Panc1 (cell line): ENCODE results near the gene GPR137C. TPM values are rescaled to one million over a fixed set of nuclear protein-coding genes. Genes with fewer than 3 reads are reported as not detected.

ENCODE experiments used
- ATAC-seq: fragments of 200-7000 bp; cut with Tn5 transposase; 2 replicates; pipeline ENCODE4 v1.9.1; 2020; ENCODE audit warnings: mild to moderate bottlenecking, moderate library complexity
- BruUV-seq: library from RNA; stranded (reverse); fragments of 400-500 nt; replicated peaks from 2 replicates; lab custom pipeline; 2021; lab: Mats Ljungman, UMichigan
- CTCF ChIA-PET: fragments of 300-600 bp; sonication (Branson Sonifier 250); formaldehyde crosslinking; loops from one replicate; lab custom pipeline; 2022; ENCODE audit warnings: antibody characterized with exemption; lab: Charles Lee
- POLR2A ChIA-PET: fragments of 300-600 bp; sonication (Branson Sonifier 250); formaldehyde crosslinking; loops from one replicate; lab custom pipeline; 2022; ENCODE audit warnings: antibody characterized with exemption; lab: Charles Lee
- DNase-seq: peaks from one replicate; pipeline ENCODE4 v3.0.0-alpha.2; 2010; ENCODE audit warnings: low read depth, low spot score
- H3K27ac ChIP-seq: 2 replicates; pipeline ENCODE4 v1.5.1; 2011; ENCODE audit warnings: mild to moderate bottlenecking, low read length, inconsistent platforms
- H3K27me3 ChIP-seq: fragments of 200-500 bp; sonication (Bioruptor generic); 2 replicates; pipeline ENCODE4 v1.6.0; 2014; ENCODE audit warnings: low read length, inconsistent platforms; ENCODE audit not compliant: control insufficient read depth, insufficient read depth
- H3K36me3 ChIP-seq: fragments of 200-500 bp; sonication (Bioruptor generic); 2 replicates; pipeline ENCODE4 v1.5.1; 2014; ENCODE audit warnings: inconsistent platforms, mild to moderate bottlenecking, low read length, moderate library complexity; ENCODE audit not compliant: control insufficient read depth, insufficient read depth
- H3K4me1 ChIP-seq: 2 replicates; pipeline ENCODE4 v1.5.1; 2011; ENCODE audit warnings: inconsistent platforms, mild to moderate bottlenecking, low read length, moderate library complexity; ENCODE audit not compliant: control insufficient read depth, insufficient read depth
- H3K4me3 ChIP-seq, 2 experiments: 2 replicates each; pipeline ENCODE4 v1.5.1; 2011 to 2012; ENCODE audit warnings: low read depth in 2 of 2, low read length in 2 of 2, mild to moderate bottlenecking in 2 of 2, inconsistent platforms in 1 of 2, moderate library complexity in 1 of 2
- H3K9me3 ChIP-seq: fragments of 200-500 bp; sonication (Bioruptor generic); 2 replicates; pipeline ENCODE4 v1.5.1; 2014; ENCODE audit warnings: low read depth, mild to moderate bottlenecking, inconsistent platforms, low read length, moderate library complexity; ENCODE audit not compliant: control insufficient read depth, insufficient read depth
- CTCF ChIP-seq: fragments of 450-650 bp; IDR thresholded peaks from 2 replicates; pipeline ENCODE4 v1.5.1; 2017; ENCODE audit warnings: mild to moderate bottlenecking
- POLR2AphosphoS5 ChIP-seq: IDR thresholded peaks from 2 replicates; pipeline ENCODE4 v1.6.1; 2012; ENCODE audit warnings: mild to moderate bottlenecking, low read depth, low read length, moderate library complexity
- REST ChIP-seq, 2 experiments: IDR thresholded peaks; 2 replicates each; pipeline ENCODE4 v1.6.1; 2011 to 2012; ENCODE audit warnings: low read depth in 2 of 2, control low read depth in 1 of 2, low read length in 1 of 2, mild to moderate bottlenecking in 1 of 2, moderate library complexity in 1 of 2; ENCODE audit not compliant: insufficient read depth in 1 of 2
- SIN3A ChIP-seq: IDR thresholded peaks from 2 replicates; pipeline ENCODE4 v1.6.1; 2012; ENCODE audit warnings: low read depth, mild to moderate bottlenecking, low read length, moderate library complexity, borderline replicate concordance; ENCODE audit not compliant: insufficient read depth
- TCF7L2 ChIP-seq: IDR thresholded peaks from 2 replicates; pipeline ENCODE4 v1.6.1; 2011; ENCODE audit warnings: mild to moderate bottlenecking, low read depth, low read length, inconsistent platforms
- in situ Hi-C: cut with HindIII; loops from 2 replicates; pipeline ENCODE4 v1.10.0; 2016; ENCODE audit warnings: low sequenced_read_pairs, low pct_unique_long_range_greater_than_20kb
- intact Hi-C: fragments of 100-400 bp; cut with micrococcal nuclease; formaldehyde crosslinking; loops from one replicate; pipeline ENCODE4 v1.10.0; 2022; ENCODE audit not compliant: unreplicated experiment
- total RNA-seq: library from RNA; stranded (reverse); gene quantifications from one replicate; pipeline ENCODE4 v1.2.1, GENCODE V29; 2021; ENCODE audit not compliant: unreplicated experiment

The GPR137C gene
- total RNA-seq, 1 experiment from 2014 or later: 2.7 TPM

GRCh38 chr14:52546318-52546670 is 6.3 kb upstream of the GPR137C start:
- Histone ChIP-seq H3K36me3 (no peaks in the 10 kb centered on the region), H3K27ac (no peak overlapping the region), H3K4me1 (peaks cover 5% of the 10 kb centered on the region; the same call in 1 of the 2 replicates), H3K9me3 (no peaks in the 10 kb centered on the region), H3K27me3 (no peaks in the 10 kb centered on the region), H3K4me3 (no peak overlapping the region)
- intact Hi-C loops: no loop called here
- ChIA-PET CTCF (interaction anchor here (0.6 kb wide), 1 partner anchor 631 kb away, joined by 3 read pairs; no protein-coding TSS in a partner anchor), POLR2A (no interaction called here)
- TF ChIP-seq REST (IDR thresholded peaks at IDR 0.05; ENCODE audit: insufficient read depth in 1 of 2, low read depth in 2 of 2, low read length in 1 of 2): no peak
- TF ChIP-seq SIN3A: no peak
- no peak for TF ChIP-seq POLR2AphosphoS5
- no peak for TF ChIP-seq CTCF
- no peak for TF ChIP-seq TCF7L2
- no peak for DNase-seq
- in situ Hi-C loops: no loop called here
- no peak for ATAC-seq
- BruUV-seq: no TSS peak

DNA sequence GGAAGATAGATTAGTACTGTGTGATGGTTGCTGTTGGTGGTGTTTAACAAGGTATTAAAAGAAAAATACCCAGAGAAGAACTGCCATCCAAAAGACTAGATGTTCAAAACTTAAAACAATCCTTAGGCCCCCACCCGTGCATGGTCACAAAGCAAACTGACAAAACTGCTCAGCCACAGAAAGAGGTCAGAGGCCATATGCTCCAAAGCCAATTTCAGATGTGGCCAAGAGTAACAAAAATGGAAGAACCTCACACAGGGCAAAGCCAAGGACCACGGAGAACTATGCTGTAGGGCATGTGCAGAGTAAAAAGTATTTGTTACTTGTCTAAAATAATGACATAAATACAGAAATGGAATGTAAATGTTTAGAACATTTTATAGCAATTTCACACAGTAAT is 5.6 kb upstream of the GPR137C start:
- TF ChIP-seq POLR2AphosphoS5 (no peak), CTCF (no peak), SIN3A (no peak), TCF7L2 (no peak)
- in situ Hi-C loops: no loop called here
- POLR2A ChIA-PET: no interaction called here
- no peak overlapping the region for H3K27ac ChIP-seq
- CTCF ChIA-PET: interaction anchor here (0.6 kb wide), 1 partner anchor 630 kb away, joined by 3 read pairs; no protein-coding TSS in a partner anchor
- no TSS peak for BruUV-seq
- no peaks in the 10 kb centered on the region for H3K9me3 ChIP-seq
- intact Hi-C loops: no loop called here
- peaks cover 7% of the 10 kb centered on the region; the same call in 1 of the 2 replicates for H3K4me1 ChIP-seq
- no peak overlapping the region for H3K4me3 ChIP-seq
- H3K27me3 ChIP-seq: no peaks in the 10 kb centered on the region
- ATAC-seq (no peak), DNase-seq (no peak)
- H3K36me3 ChIP-seq: no peaks in the 10 kb centered on the region
